BJ (cell line): ENCODE results near the gene GPLD1. TPM values are rescaled to one million over a fixed set of nuclear protein-coding genes. Genes with fewer than 3 reads are reported as not detected.
"Not testable (repeated sequence)": the region's sequence is repeated elsewhere in the genome, so short reads cannot be mapped to it uniquely, and the experiment has no call there.

Source experiments
- CTCF ChIA-PET: fragments of 350-600 bp; formaldehyde crosslinking; extraction: SDS; loops from one replicate; lab custom pipeline; 2021; ENCODE audit warnings: antibody characterized with exemption, inconsistent platforms; lab: Yijun Ruan, JAX
- POLR2A ChIA-PET: fragments of 300-600 bp; sonication (Branson Sonifier 250); formaldehyde crosslinking; extraction: SDS; loops from one replicate; lab custom pipeline; 2021; ENCODE audit warnings: antibody characterized with exemption; lab: Charles Lee
- DNase-seq: peaks from one replicate; pipeline ENCODE4 v3.0.0-alpha.2; 2011; ENCODE audit warnings: low read depth
- H3K27me3 ChIP-seq: 2 replicates; pipeline ENCODE4 v1.6.0; 2011; ENCODE audit warnings: low read length; ENCODE audit not compliant: control insufficient read depth, insufficient read depth
- H3K36me3 ChIP-seq: 2 replicates; pipeline ENCODE4 v1.5.1; 2011; ENCODE audit warnings: low read length; ENCODE audit not compliant: control insufficient read depth, insufficient read depth
- H3K4me3 ChIP-seq: 2 replicates; pipeline ENCODE4 v1.5.1; 2011; ENCODE audit warnings: low read depth, mild to moderate bottlenecking, control low read depth, low read length
- CTCF ChIP-seq: IDR thresholded peaks from 2 replicates; pipeline ENCODE4 v1.5.1; 2011; ENCODE audit warnings: low read depth, mild to moderate bottlenecking, control low read depth, inconsistent platforms, low read length, moderate library complexity; ENCODE audit not compliant: insufficient read depth
- polyA plus RNA-seq: library from polyadenylated mRNA; depleted of rRNA; stranded (reverse); fragments of >200 nt; gene quantifications from 2 replicates; pipeline ENCODE4 v1.2.3, GENCODE V29; 2011

The GPLD1 gene
- polyA plus RNA-seq, 1 experiment, result 0.22 TPM

- no peak for TF ChIP-seq CTCF
- H3K27me3 ChIP-seq, result no peaks in the 10 kb centered on the region
- peaks cover 6% of the 10 kb centered on the region for H3K36me3 ChIP-seq
- H3K4me3 ChIP-seq, result no peak overlapping the region
- ChIA-PET POLR2A (no interaction called here), CTCF (no interaction called here)
- DNase-seq, result no peak
Measured at GRCh38 chr6:24419526-24419925, 69.9 kb downstream of the GPLD1 start.

DNA sequence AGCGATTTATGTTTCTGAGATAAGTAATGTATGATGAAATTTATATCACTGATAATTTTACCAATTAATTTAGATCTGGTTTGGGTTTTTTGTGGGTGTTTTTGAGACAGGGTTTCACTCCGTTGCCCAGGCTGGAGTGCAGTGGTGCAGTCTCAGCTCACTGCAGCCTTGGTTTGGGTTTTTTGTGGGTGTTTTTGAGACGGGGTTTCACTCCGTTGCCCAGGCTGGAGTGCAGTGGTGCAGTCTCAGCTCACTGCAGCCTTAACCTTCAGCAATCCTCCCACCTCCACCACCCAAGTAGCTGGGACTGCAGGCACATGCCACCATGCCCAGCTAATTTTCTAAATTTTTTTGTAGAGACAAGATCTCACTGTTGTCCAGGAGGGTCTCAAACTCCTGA is 73.6 kb downstream of the GPLD1 start:
- H3K36me3 ChIP-seq, result peaks cover 5% of the 10 kb centered on the region
- H3K4me3 ChIP-seq, result no peak overlapping the region
- H3K27me3 ChIP-seq, result no peaks in the 10 kb centered on the region
- TF ChIP-seq CTCF, result no peak
- ChIA-PET POLR2A (no interaction called here), CTCF (interaction anchor here (0.6 kb wide), 1 partner anchor 279 kb away, joined by 3 read pairs; no protein-coding TSS in a partner anchor)
- no peak for DNase-seq

GRCh38 chr6:24414531-24414930 is 74.8 kb downstream of the GPLD1 start:
- POLR2A ChIA-PET, DNase-seq, H3K27me3 ChIP-seq, H3K4me3 ChIP-seq, H3K36me3 ChIP-seq: not testable (repeated sequence)
- CTCF ChIA-PET, result interaction anchor here (1.1 kb wide), 1 partner anchor 16 kb away, joined by 3 read pairs; no protein-coding TSS in a partner anchor

DNA sequence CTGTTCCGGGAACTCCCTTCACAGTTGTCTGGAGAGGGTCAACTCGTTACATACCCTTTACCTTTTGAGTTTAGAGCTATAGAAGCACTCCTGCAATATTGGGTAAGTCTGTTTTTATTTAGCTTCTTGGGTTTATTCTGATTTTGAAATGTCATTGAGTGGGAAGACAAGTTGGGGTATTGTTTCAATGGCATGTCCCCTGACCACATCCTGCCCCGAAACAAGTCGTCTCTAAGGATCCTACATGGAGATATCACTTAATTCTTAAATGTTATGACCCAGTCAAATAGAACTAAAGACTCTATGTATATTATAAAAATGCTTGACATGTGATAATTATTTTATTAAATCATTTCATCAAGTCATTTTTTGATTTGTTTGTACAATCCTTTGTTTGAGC is 77.1 kb downstream of the GPLD1 start:
- Histone ChIP-seq H3K27me3 (no peaks in the 10 kb centered on the region), H3K4me3 (no peak overlapping the region), H3K36me3 (peaks cover 3% of the 10 kb centered on the region)
- no peak for DNase-seq
- TF ChIP-seq CTCF, result no peak
- ChIA-PET CTCF (no interaction called here), POLR2A (no interaction called here)

DNA sequence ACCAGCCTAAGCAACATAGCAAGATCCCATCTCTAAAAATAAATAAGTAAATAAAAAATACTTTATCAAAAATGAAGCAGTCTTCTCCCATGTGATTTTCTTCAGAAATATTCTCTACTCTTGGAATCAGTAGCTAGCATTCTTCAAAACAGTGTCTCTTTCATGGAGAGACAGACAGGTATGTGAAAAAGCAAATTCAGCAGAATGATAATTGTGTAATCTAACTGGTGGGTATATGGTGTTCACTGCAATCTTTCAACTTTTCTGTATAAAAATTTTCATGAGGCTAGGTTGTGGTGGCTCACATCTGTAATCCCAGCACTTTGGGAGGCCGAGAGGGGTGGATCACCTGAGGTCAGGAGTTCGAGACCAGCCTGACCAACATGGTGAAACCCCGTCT is 78.8 kb downstream of the GPLD1 start:
- TF ChIP-seq CTCF, result no peak
- no peak for DNase-seq
- ChIA-PET POLR2A (no interaction called here), CTCF (no interaction called here)
- Histone ChIP-seq H3K36me3 (peaks cover 3% of the 10 kb centered on the region), H3K4me3 (no peak overlapping the region), H3K27me3 (no peaks in the 10 kb centered on the region)
